ENCODE results near the gene MS4A10. TPM values are rescaled to one million over a fixed set of nuclear protein-coding genes. Genes with fewer than 3 reads are reported as not detected.

Gene MS4A10
- total and polyA plus RNA-seq, 4 donors: not detected

DNA sequence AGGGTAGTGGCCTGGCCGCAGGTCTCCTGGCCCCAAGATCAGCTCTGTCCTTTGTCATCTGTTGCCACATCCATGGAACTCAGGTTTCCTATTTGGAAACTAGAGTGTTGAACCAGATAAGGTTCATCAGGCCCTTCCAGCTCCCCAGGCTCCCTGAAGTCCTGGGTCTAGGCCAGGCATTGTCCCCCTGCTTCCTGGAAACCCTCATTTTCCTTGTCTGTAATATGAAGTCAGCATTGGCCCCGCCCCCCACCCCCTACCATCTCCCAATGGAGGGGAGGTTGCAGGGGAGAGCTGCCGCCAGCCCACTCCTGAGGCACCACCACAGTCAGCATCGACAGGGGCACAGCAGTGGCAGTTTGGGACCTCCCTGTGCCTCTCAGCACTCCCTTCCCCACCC lies 9.0 kb upstream of the MS4A10 start:
- DNase-seq (ENCODE audit: low spot score): no peak
- no peak overlapping the region for H3K27ac ChIP-seq (ENCODE audit: low read depth in 1 of 2, low read length in 2 of 2)

DNA sequence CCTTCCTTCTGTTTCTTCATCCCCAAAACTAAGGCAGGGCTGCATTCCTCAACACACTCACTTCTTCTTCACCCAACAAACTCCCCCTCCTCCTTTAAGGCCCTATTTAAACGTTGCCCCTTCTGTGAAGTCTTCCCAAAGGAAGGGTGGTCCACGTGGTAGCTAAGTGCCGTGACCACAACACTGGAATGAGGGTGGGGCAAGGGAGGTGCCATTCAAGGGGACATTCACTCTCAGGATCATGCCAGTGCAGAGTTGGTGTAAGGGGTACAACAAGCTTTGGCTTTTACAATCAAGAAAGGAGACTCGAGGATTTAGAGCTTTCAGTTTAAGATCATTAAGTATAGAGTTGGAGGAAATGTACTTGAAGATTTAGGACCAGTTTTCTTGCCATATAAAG lies 8.0 kb upstream of the MS4A10 start:
- Histone ChIP-seq H3K9me3 (ENCODE audit: control insufficient read depth in 4 of 4, low read length in 3 of 4) (peaks cover 0 to 2% (median 0%) of the 10 kb centered on the region in 4 donors), H3K27ac (ENCODE audit: low read depth in 1 of 2, low read length in 2 of 2) (no peak overlapping the region), H3K4me3 (ENCODE audit: low read depth in 1 of 3, low read length in 3 of 3) (no peak overlapping the region), H3K27me3 (ENCODE audit: control insufficient read depth in 4 of 4, insufficient read depth in 4 of 4, low read length in 3 of 4) (no peaks in the 10 kb centered on the region), H3K36me3 (ENCODE audit: control insufficient read depth in 4 of 4, insufficient read depth in 3 of 4, low read depth in 1 of 4, low read length in 3 of 4) (no peaks in the 10 kb centered on the region), H3K9ac (ENCODE audit: low read depth in 1 of 2, low read length in 2 of 2) (no peak overlapping the region), H3K4me1 (ENCODE audit: control insufficient read depth in 4 of 4, insufficient read depth in 4 of 4, low read length in 3 of 4) (no peaks in the 10 kb centered on the region)
- DNase-seq (ENCODE audit: low spot score): no peak
- 62% methylated on average over 4 of the region's 4 CpGs for WGBS
- TF ChIP-seq TAF1 (conservative IDR thresholded peaks at IDR 0.05): no peak
- no peak for TF ChIP-seq SP1 (IDR thresholded peaks at IDR 0.05)
- TF ChIP-seq, protein P1, sequence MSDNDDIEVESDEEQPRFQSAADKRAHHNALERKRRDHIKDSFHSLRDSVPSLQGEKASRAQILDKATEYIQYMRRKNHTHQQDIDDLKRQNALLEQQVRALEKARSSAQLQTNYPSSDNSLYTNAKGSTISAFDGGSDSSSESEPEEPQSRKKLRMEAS (IDR thresholded peaks at IDR 0.05): no peak
- TF ChIP-seq YY1 (IDR thresholded peaks at IDR 0.05): no peak
- TF ChIP-seq FOXA1 (IDR thresholded peaks at IDR 0.05): no peak
- TF ChIP-seq RXRA (IDR thresholded peaks at IDR 0.05): no peak
- no peak for TF ChIP-seq GABPA (IDR thresholded peaks at IDR 0.05 in 1 of 2, conservative IDR thresholded peaks at IDR 0.05 in 1 of 2)
- TF ChIP-seq, protein P2, sequence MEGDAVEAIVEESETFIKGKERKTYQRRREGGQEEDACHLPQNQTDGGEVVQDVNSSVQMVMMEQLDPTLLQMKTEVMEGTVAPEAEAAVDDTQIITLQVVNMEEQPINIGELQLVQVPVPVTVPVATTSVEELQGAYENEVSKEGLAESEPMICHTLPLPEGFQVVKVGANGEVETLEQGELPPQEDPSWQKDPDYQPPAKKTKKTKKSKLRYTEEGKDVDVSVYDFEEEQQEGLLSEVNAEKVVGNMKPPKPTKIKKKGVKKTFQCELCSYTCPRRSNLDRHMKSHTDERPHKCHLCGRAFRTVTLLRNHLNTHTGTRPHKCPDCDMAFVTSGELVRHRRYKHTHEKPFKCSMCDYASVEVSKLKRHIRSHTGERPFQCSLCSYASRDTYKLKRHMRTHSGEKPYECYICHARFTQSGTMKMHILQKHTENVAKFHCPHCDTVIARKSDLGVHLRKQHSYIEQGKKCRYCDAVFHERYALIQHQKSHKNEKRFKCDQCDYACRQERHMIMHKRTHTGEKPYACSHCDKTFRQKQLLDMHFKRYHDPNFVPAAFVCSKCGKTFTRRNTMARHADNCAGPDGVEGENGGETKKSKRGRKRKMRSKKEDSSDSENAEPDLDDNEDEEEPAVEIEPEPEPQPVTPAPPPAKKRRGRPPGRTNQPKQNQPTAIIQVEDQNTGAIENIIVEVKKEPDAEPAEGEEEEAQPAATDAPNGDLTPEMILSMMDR (IDR thresholded peaks at IDR 0.05; ENCODE audit: low read depth, low read length, missing input control): no peak
- no peak for TF ChIP-seq JUND (IDR thresholded peaks at IDR 0.05)

More for the DNA sequence above, 9.0 kb upstream of the MS4A10 start:
- no peak overlapping the region for H3K9ac ChIP-seq (ENCODE audit: low read depth in 1 of 2, low read length in 2 of 2)
- TF ChIP-seq SP1 (IDR thresholded peaks at IDR 0.05): no peak
- no peak for TF ChIP-seq TAF1 (conservative IDR thresholded peaks at IDR 0.05)
- no peak for TF ChIP-seq HNF4G (IDR thresholded peaks at IDR 0.05)
- no peak for TF ChIP-seq RAD21 (IDR thresholded peaks at IDR 0.05)
- TF ChIP-seq FOXA1 (IDR thresholded peaks at IDR 0.05): no peak
- TF ChIP-seq, protein P2 (IDR thresholded peaks at IDR 0.05; ENCODE audit: low read depth, low read length, missing input control): no peak
- no peak for TF ChIP-seq EGR1 (IDR thresholded peaks at IDR 0.05; ENCODE audit: low read depth in 2 of 2)
- TF ChIP-seq NR2F2 (IDR thresholded peaks at IDR 0.05): no peak
- no peak for TF ChIP-seq RXRA (IDR thresholded peaks at IDR 0.05)
- no peak for TF ChIP-seq HNF4A (conservative IDR thresholded peaks at IDR 0.05)
- TF ChIP-seq, protein P1 (IDR thresholded peaks at IDR 0.05): no peak
- no peak for TF ChIP-seq GABPA (IDR thresholded peaks at IDR 0.05 in 1 of 2, conservative IDR thresholded peaks at IDR 0.05 in 1 of 2)
- TF ChIP-seq, protein P3, sequence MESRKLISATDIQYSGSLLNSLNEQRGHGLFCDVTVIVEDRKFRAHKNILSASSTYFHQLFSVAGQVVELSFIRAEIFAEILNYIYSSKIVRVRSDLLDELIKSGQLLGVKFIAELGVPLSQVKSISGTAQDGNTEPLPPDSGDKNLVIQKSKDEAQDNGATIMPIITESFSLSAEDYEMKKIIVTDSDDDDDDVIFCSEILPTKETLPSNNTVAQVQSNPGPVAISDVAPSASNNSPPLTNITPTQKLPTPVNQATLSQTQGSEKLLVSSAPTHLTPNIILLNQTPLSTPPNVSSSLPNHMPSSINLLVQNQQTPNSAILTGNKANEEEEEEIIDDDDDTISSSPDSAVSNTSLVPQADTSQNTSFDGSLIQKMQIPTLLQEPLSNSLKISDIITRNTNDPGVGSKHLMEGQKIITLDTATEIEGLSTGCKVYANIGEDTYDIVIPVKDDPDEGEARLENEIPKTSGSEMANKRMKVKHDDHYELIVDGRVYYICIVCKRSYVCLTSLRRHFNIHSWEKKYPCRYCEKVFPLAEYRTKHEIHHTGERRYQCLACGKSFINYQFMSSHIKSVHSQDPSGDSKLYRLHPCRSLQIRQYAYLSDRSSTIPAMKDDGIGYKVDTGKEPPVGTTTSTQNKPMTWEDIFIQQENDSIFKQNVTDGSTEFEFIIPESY (IDR thresholded peaks at IDR 0.05): no peak
- TF ChIP-seq, protein P4, sequence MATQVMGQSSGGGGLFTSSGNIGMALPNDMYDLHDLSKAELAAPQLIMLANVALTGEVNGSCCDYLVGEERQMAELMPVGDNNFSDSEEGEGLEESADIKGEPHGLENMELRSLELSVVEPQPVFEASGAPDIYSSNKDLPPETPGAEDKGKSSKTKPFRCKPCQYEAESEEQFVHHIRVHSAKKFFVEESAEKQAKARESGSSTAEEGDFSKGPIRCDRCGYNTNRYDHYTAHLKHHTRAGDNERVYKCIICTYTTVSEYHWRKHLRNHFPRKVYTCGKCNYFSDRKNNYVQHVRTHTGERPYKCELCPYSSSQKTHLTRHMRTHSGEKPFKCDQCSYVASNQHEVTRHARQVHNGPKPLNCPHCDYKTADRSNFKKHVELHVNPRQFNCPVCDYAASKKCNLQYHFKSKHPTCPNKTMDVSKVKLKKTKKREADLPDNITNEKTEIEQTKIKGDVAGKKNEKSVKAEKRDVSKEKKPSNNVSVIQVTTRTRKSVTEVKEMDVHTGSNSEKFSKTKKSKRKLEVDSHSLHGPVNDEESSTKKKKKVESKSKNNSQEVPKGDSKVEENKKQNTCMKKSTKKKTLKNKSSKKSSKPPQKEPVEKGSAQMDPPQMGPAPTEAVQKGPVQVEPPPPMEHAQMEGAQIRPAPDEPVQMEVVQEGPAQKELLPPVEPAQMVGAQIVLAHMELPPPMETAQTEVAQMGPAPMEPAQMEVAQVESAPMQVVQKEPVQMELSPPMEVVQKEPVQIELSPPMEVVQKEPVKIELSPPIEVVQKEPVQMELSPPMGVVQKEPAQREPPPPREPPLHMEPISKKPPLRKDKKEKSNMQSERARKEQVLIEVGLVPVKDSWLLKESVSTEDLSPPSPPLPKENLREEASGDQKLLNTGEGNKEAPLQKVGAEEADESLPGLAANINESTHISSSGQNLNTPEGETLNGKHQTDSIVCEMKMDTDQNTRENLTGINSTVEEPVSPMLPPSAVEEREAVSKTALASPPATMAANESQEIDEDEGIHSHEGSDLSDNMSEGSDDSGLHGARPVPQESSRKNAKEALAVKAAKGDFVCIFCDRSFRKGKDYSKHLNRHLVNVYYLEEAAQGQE (IDR thresholded peaks at IDR 0.05): no peak
- TF ChIP-seq FOXA2 (IDR thresholded peaks at IDR 0.05): no peak
- H3K27me3 ChIP-seq (ENCODE audit: control insufficient read depth in 4 of 4, insufficient read depth in 4 of 4, low read length in 3 of 4): no peaks in the 10 kb centered on the region
- no peaks in the 10 kb centered on the region for H3K36me3 ChIP-seq (ENCODE audit: control insufficient read depth in 4 of 4, insufficient read depth in 3 of 4, low read depth in 1 of 4, low read length in 3 of 4)
- peaks cover 0 to 2% (median 0%) of the 10 kb centered on the region in 4 donors for H3K9me3 ChIP-seq (ENCODE audit: control insufficient read depth in 4 of 4, low read length in 3 of 4)
- no peaks in the 10 kb centered on the region for H3K4me1 ChIP-seq (ENCODE audit: control insufficient read depth in 4 of 4, insufficient read depth in 4 of 4, low read length in 3 of 4)
- WGBS: 82% methylated on average over 4 of the region's 4 CpGs
- H3K4me3 ChIP-seq (ENCODE audit: low read depth in 1 of 3, low read length in 3 of 3): no peak overlapping the region
